WTC11 (cell line): ENCODE results near the gene CCDC80. TPM values are rescaled to one million over a fixed set of nuclear protein-coding genes. Genes with fewer than 3 reads are reported as not detected.

Experiments
- ATAC-seq: fragments of 200-7000 bp; cut with Tn5 transposase; 2 replicates; pipeline ENCODE4 v1.10.0; 2021; ENCODE audit warnings: mild to moderate bottlenecking, moderate library complexity
- CTCF ChIA-PET: fragments of 300-600 bp; sonication (Branson Sonifier 250); formaldehyde crosslinking; loops from one replicate; lab custom pipeline; 2021; ENCODE audit warnings: antibody characterized with exemption; lab: Charles Lee
- POLR2A ChIA-PET: fragments of 350-600 bp; sonication (Branson Sonifier 250); formaldehyde crosslinking; loops from one replicate; lab custom pipeline; 2021; ENCODE audit warnings: antibody characterized with exemption; lab: Charles Lee
- DNase-seq: peaks from one replicate; pipeline ENCODE4 v3.0.0; 2021; ENCODE audit warnings: low spot score
- H3K27ac Mint-ChIP-seq: 2 replicates; pipeline ENCODE4 v1.8.0; 2021; ENCODE audit warnings: mixed read lengths
- H3K27me3 Mint-ChIP-seq: 2 replicates; pipeline ENCODE4 v1.8.0; 2021; ENCODE audit warnings: low read depth, mild to moderate bottlenecking, moderate library complexity, mixed read lengths
- H3K36me3 Mint-ChIP-seq: 2 replicates; pipeline ENCODE4 v1.8.0; 2021; ENCODE audit warnings: mixed read lengths
- H3K4me1 Mint-ChIP-seq: 2 replicates; pipeline ENCODE4 v1.8.0; 2022; ENCODE audit warnings: mixed read lengths
- H3K4me3 Mint-ChIP-seq: 2 replicates; pipeline ENCODE4 v1.8.0; 2021; ENCODE audit warnings: mild to moderate bottlenecking, moderate library complexity, mixed read lengths
- H3K9me3 Mint-ChIP-seq: 2 replicates; pipeline ENCODE4 v1.8.0; 2021; ENCODE audit warnings: mixed read lengths
- CDX4 ChIP-seq: fragments of 250-450 bp; sonication (Bioruptor Pico); IDR thresholded peaks from 2 replicates; pipeline ENCODE4 v1.9.0; 2021; ENCODE audit warnings: moderate library complexity, mild to moderate bottlenecking, inconsistent platforms, borderline replicate concordance
- E2F1 ChIP-seq: sonication (generic); formaldehyde crosslinking; IDR thresholded peaks from 2 replicates; pipeline ENCODE4 v1.8.0; 2022; ENCODE audit warnings: mild to moderate bottlenecking, missing genetic modification reagents
- EMX1 ChIP-seq: fragments of 250-450 bp; sonication (Bioruptor Pico); IDR thresholded peaks from 2 replicates; pipeline ENCODE4 v1.8.0; 2021; ENCODE audit warnings: mild to moderate bottlenecking
- FOXK1 ChIP-seq: sonication (generic); formaldehyde crosslinking; IDR thresholded peaks from 2 replicates; pipeline ENCODE4 v1.8.0; 2022; ENCODE audit warnings: mild to moderate bottlenecking, moderate library complexity, missing genetic modification reagents
- FOXP4 ChIP-seq: sonication (generic); formaldehyde crosslinking; IDR thresholded peaks from 2 replicates; pipeline ENCODE4 v1.8.0; 2022; ENCODE audit warnings: mild to moderate bottlenecking, missing genetic modification reagents
- KAT7 ChIP-seq: sonication (generic); formaldehyde crosslinking; IDR thresholded peaks from 2 replicates; pipeline ENCODE4 v1.8.1; 2023; ENCODE audit warnings: missing genetic modification reagents, mild to moderate bottlenecking, borderline replicate concordance
- MXD4 ChIP-seq: fragments of 250-450 bp; sonication (Bioruptor Pico); IDR thresholded peaks from 2 replicates; pipeline ENCODE4 v1.8.0; 2021; ENCODE audit warnings: mild to moderate bottlenecking, moderate library complexity, borderline replicate concordance
- NFE2L1 ChIP-seq: sonication (generic); formaldehyde crosslinking; IDR thresholded peaks from 2 replicates; pipeline ENCODE4 v1.8.1; 2023; ENCODE audit warnings: missing genetic modification reagents
- OVOL2 ChIP-seq: fragments of 250-450 bp; sonication (Bioruptor Pico); IDR thresholded peaks from 2 replicates; pipeline ENCODE4 v1.9.0; 2021; ENCODE audit warnings: mild to moderate bottlenecking, borderline replicate concordance
- SP1 ChIP-seq: sonication (generic); formaldehyde crosslinking; conservative IDR thresholded peaks from 2 replicates; pipeline ENCODE4 v1.8.1; 2022; ENCODE audit warnings: missing genetic modification reagents
- TEAD1 ChIP-seq: sonication (generic); formaldehyde crosslinking; IDR thresholded peaks from 2 replicates; pipeline ENCODE4 v1.8.0; 2022; ENCODE audit warnings: mild to moderate bottlenecking, missing genetic modification reagents
- ZBTB43 ChIP-seq: sonication (generic); formaldehyde crosslinking; IDR thresholded peaks from 2 replicates; pipeline ENCODE4 v1.8.1; 2023; ENCODE audit warnings: mild to moderate bottlenecking, missing genetic modification reagents
- ZMAT4 ChIP-seq: fragments of 250-450 bp; sonication (Bioruptor Pico); IDR thresholded peaks from 2 replicates; pipeline ENCODE4 v1.9.0; 2021; ENCODE audit warnings: mild to moderate bottlenecking
- ZNF219 ChIP-seq: sonication (generic); formaldehyde crosslinking; IDR thresholded peaks from 2 replicates; pipeline ENCODE4 v1.8.0; 2023; ENCODE audit warnings: missing genetic modification reagents, mild to moderate bottlenecking, borderline replicate concordance
- ZNF281 ChIP-seq: sonication (generic); formaldehyde crosslinking; IDR thresholded peaks from 2 replicates; pipeline ENCODE4 v1.8.0; 2023; ENCODE audit warnings: mild to moderate bottlenecking, missing genetic modification reagents
- ZNF317 ChIP-seq: sonication (generic); formaldehyde crosslinking; IDR thresholded peaks from 2 replicates; pipeline ENCODE4 v1.8.1; 2023; ENCODE audit warnings: low read depth, mild to moderate bottlenecking, moderate library complexity, missing genetic modification reagents, borderline replicate concordance
- ZNF532 ChIP-seq: fragments of 250-450 bp; sonication (Bioruptor Pico); IDR thresholded peaks from 2 replicates; pipeline ENCODE4 v1.9.0; 2021; ENCODE audit warnings: mild to moderate bottlenecking, borderline replicate concordance
- total RNA-seq: library from RNA; stranded (reverse); gene quantifications from 3 replicates; pipeline ENCODE4 v1.2.3, GENCODE V29; 2021

The CCDC80 gene
- total RNA-seq, 1 experiment from 2014 or later: 10.9 TPM

GRCh38 chr3:112633191-112633590, 7.8 kb downstream of the CCDC80 start:
- no peak for DNase-seq
- Mint-ChIP-seq H3K4me1 (peaks cover 68% of the 10 kb centered on the region), H3K9me3 (peaks cover 3% of the 10 kb centered on the region; the same call in 1 of the 2 replicates), H3K36me3 (no peaks in the 10 kb centered on the region), H3K4me3 (peak overlapping the region; percentile 17), H3K27me3 (no peaks in the 10 kb centered on the region), H3K27ac (peak overlapping the region; percentile 66)
- POLR2A ChIA-PET: no interaction called here
- CTCF ChIA-PET: no interaction called here
- peak; percentile 43 for ATAC-seq
- TF ChIP-seq OVOL2: no peak
- TF ChIP-seq TEAD1 (CRISPR knock-in tag): peak; percentile 37; the same call in 1 of the 2 replicates

GRCh38 chr3:112632596-112632995, 8.3 kb downstream of the CCDC80 start:
- no peak overlapping the region for H3K27ac Mint-ChIP-seq
- H3K4me3 Mint-ChIP-seq: 0 out of 2 replicates have a peak overlapping the region, but pooled peaks have one; percentile 1
- CTCF ChIA-PET: interaction anchor here (0.7 kb wide), 1 partner anchor 10 kb away, joined by 3 read pairs; no protein-coding TSS in a partner anchor
- ATAC-seq: peak; percentile 43
- peaks cover 68% of the 10 kb centered on the region for H3K4me1 Mint-ChIP-seq
- no peaks in the 10 kb centered on the region for H3K27me3 Mint-ChIP-seq
- no peaks in the 10 kb centered on the region for H3K9me3 Mint-ChIP-seq
- TF ChIP-seq E2F1 (CRISPR knock-in tag) (no peak), FOXK1 (no peak), ZNF219 (no peak), NFE2L1 (no peak), ZNF281 (CRISPR knock-in tag) (no peak), OVOL2 (no peak)
- TF ChIP-seq, all 79 proteins: peak for 0
- no peak for DNase-seq
- no peaks in the 10 kb centered on the region for H3K36me3 Mint-ChIP-seq
- POLR2A ChIA-PET: interaction anchor here (0.6 kb wide), 1 partner anchor 368 kb away, joined by 4 read pairs; no protein-coding TSS in a partner anchor

- Mint-ChIP-seq H3K4me1 (peaks cover 64% of the 10 kb centered on the region), H3K27ac (no peak overlapping the region; the same call in 1 of the 2 replicates), H3K9me3 (no peaks in the 10 kb centered on the region), H3K36me3 (no peaks in the 10 kb centered on the region), H3K4me3 (no peak overlapping the region), H3K27me3 (no peaks in the 10 kb centered on the region)
- ChIA-PET CTCF (interaction anchor here (0.7 to 1.5 kb wide), 2 partner anchors 70 to 103 kb away, joined by 3 to 4 read pairs; partner anchors contain the start of genes ATG3 and SLC35A5), POLR2A (no interaction called here)
- DNase-seq (no peak), ATAC-seq (no peak)
- no peak for TF ChIP-seq FOXP4 (CRISPR knock-in tag)
- no peak for TF ChIP-seq CDX4 (CRISPR knock-in tag)
- no peak for TF ChIP-seq E2F1 (CRISPR knock-in tag)
- TF ChIP-seq ZBTB43 (CRISPR knock-in tag): no peak
- no peak for TF ChIP-seq ZNF532 (CRISPR knock-in tag)
- no peak for TF ChIP-seq EMX1
- no peak for TF ChIP-seq KAT7 (CRISPR knock-in tag)
- TF ChIP-seq ZNF317 (CRISPR knock-in tag): no peak
- no peak for TF ChIP-seq ZMAT4 (CRISPR knock-in tag)
- TF ChIP-seq MXD4: no peak
- no peak for TF ChIP-seq SP1 (CRISPR knock-in tag)
Measured at GRCh38 chr3:112631257-112631656, 9.7 kb downstream of the CCDC80 start.
